HEK293T (cell line): Measurements from ENCODE around the gene AKT3.

Experiments used
- CTCF ChIA-PET: fragments of 350-600 bp; formaldehyde crosslinking; extraction: SDS; loops from one replicate; lab custom pipeline; 2021; ENCODE audit warnings: antibody characterized with exemption, inconsistent platforms; lab: Yijun Ruan, JAX
- POLR2A ChIA-PET: fragments of 350-600 bp; formaldehyde crosslinking; extraction: SDS; loops from one replicate; lab custom pipeline; 2020; ENCODE audit warnings: antibody characterized with exemption, inconsistent platforms; lab: Yijun Ruan, JAX
- DNase-seq: peaks from one replicate; pipeline ENCODE4 v3.0.0; 2012; ENCODE audit warnings: mixed read lengths; ENCODE audit errors: extremely low spot score
- ARNT ChIP-seq: fragments of 450-650 bp; IDR thresholded peaks from 2 replicates; pipeline ENCODE4 v1.6.1; 2017; ENCODE audit warnings: mild to moderate bottlenecking
- BHLHE40 ChIP-seq: fragments of 450-650 bp; IDR thresholded peaks from 2 replicates; pipeline ENCODE4 v1.6.1; 2016; ENCODE audit warnings: mild to moderate bottlenecking, moderate library complexity, borderline replicate concordance
- CTBP1 ChIP-seq: fragments of 450-650 bp; IDR thresholded peaks from 2 replicates; pipeline ENCODE4 v1.6.1; 2016; ENCODE audit warnings: borderline replicate concordance
- ELF4 ChIP-seq: fragments of 450-650 bp; IDR thresholded peaks from 2 replicates; pipeline ENCODE4 v1.6.1; 2017; ENCODE audit warnings: antibody characterized with exemption
- FOXA1 ChIP-seq: fragments of 450-650 bp; IDR thresholded peaks from 2 replicates; pipeline ENCODE4 v1.6.1; 2016; ENCODE audit warnings: mild to moderate bottlenecking
- FOXK2 ChIP-seq: fragments of 450-650 bp; IDR thresholded peaks from 2 replicates; pipeline ENCODE4 v1.6.1; 2016; ENCODE audit warnings: mild to moderate bottlenecking
- FOXM1 ChIP-seq: fragments of 450-650 bp; IDR thresholded peaks from 2 replicates; pipeline ENCODE4 v1.6.1; 2017; ENCODE audit warnings: mild to moderate bottlenecking, borderline replicate concordance
- HDGF ChIP-seq: fragments of 450-650 bp; IDR thresholded peaks from 2 replicates; pipeline ENCODE4 v1.6.1; 2017; ENCODE audit warnings: antibody characterized with exemption, borderline replicate concordance
- L3MBTL2 ChIP-seq: fragments of 450-650 bp; conservative IDR thresholded peaks from 2 replicates; pipeline ENCODE4 v1.6.1; 2016; ENCODE audit warnings: mild to moderate bottlenecking
- LEF1 ChIP-seq: fragments of 450-650 bp; IDR thresholded peaks from 2 replicates; pipeline ENCODE4 v1.6.1; 2017; ENCODE audit warnings: mild to moderate bottlenecking, borderline replicate concordance
- NFRKB ChIP-seq: fragments of 450-650 bp; IDR thresholded peaks from 2 replicates; pipeline ENCODE4 v1.6.1; 2016; ENCODE audit warnings: mild to moderate bottlenecking, moderate library complexity
- SP1 ChIP-seq: fragments of 450-650 bp; IDR thresholded peaks from 2 replicates; pipeline ENCODE4 v1.6.1; 2017
- SUZ12 ChIP-seq: fragments of 450-650 bp; IDR thresholded peaks from 2 replicates; pipeline ENCODE4 v1.6.1; 2016; ENCODE audit warnings: mild to moderate bottlenecking
- TARDBP ChIP-seq: fragments of 450-650 bp; IDR thresholded peaks from 2 replicates; pipeline ENCODE4 v1.6.1; 2016
- ZNF384 ChIP-seq: fragments of 450-650 bp; IDR thresholded peaks from 2 replicates; pipeline ENCODE4 v1.6.1; 2016
- TF ChIP-seq, protein P1 (sequence below): fragments of 450-650 bp; IDR thresholded peaks from 2 replicates; pipeline ENCODE4 v1.6.1; 2016

The AKT3 gene

GRCh38 chr1:243494741-243495431 lies 355.2 kb downstream of the AKT3 start:
- TF ChIP-seq FOXM1 = no peak
- TF ChIP-seq TARDBP = no peak
- TF ChIP-seq FOXK2 = no peak
- TF ChIP-seq LEF1 = no peak
- TF ChIP-seq SUZ12 = no peak
- no peak for TF ChIP-seq ELF4
- TF ChIP-seq ARNT = no peak
- TF ChIP-seq, protein P1, sequence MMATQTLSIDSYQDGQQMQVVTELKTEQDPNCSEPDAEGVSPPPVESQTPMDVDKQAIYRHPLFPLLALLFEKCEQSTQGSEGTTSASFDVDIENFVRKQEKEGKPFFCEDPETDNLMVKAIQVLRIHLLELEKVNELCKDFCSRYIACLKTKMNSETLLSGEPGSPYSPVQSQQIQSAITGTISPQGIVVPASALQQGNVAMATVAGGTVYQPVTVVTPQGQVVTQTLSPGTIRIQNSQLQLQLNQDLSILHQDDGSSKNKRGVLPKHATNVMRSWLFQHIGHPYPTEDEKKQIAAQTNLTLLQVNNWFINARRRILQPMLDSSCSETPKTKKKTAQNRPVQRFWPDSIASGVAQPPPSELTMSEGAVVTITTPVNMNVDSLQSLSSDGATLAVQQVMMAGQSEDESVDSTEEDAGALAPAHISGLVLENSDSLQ = no peak
- TF ChIP-seq L3MBTL2 = no peak
- TF ChIP-seq SP1 = no peak
- TF ChIP-seq HDGF = no peak
- no peak for TF ChIP-seq ZNF384
- no peak for TF ChIP-seq CTBP1
- TF ChIP-seq FOXA1 = no peak
- no peak for TF ChIP-seq NFRKB
- CTCF ChIA-PET = no interaction called here
- no peak for DNase-seq
- POLR2A ChIA-PET = no interaction called here

DNA sequence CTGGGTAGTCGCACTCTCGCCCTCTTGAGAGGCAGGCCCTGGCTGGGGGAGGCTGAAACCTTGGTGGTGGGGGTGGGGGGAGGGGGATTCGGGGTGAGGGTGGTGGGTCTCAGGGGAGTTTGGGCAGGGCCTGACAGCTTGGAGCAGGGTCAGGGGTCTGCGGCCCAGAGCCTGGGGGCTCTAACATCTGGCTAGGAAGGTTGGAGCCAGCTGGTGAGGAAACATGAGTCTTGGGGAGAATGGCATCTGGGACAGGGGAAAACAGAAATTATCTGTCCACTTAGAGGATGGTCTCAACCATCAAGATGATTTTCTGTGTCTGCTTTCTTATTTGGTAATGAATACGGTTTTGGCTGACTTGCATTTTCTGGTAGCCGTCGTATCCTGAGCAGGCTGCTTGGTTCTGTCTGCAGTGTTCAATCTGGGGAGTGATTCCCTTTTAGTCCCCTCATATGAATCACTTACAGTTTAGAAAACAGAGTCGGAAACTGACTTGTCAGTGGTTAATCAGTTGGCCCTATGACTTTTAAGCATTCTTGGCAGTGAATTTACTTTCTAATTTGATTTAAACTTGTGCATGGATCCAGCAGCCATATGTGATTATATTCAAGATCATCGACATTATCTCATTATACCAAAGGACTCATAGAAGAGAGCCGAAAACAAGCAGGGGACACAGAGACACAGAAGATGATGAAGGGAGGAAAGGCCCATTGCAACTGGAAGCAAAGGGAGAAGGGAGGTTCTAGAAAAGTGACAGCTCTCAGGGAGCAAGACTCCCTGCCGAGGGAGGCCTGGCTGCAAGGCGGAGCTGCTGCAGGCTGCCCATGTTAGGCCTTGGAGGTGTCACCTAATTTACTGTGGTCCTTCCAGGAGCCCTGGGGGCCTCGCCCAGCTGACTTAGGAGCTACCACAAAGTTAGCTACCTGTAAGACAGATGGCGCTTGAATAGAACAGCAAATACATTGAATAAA lies 356.6 kb downstream of the AKT3 start:
- POLR2A ChIA-PET = no interaction called here
- TF ChIP-seq LEF1 = no peak
- no peak for TF ChIP-seq SUZ12
- TF ChIP-seq SP1 = no peak
- no peak for TF ChIP-seq FOXM1
- TF ChIP-seq L3MBTL2 = no peak
- no peak for TF ChIP-seq ELF4
- TF ChIP-seq ZNF384 = no peak
- no peak for DNase-seq
- CTCF ChIA-PET = no interaction called here

DNA sequence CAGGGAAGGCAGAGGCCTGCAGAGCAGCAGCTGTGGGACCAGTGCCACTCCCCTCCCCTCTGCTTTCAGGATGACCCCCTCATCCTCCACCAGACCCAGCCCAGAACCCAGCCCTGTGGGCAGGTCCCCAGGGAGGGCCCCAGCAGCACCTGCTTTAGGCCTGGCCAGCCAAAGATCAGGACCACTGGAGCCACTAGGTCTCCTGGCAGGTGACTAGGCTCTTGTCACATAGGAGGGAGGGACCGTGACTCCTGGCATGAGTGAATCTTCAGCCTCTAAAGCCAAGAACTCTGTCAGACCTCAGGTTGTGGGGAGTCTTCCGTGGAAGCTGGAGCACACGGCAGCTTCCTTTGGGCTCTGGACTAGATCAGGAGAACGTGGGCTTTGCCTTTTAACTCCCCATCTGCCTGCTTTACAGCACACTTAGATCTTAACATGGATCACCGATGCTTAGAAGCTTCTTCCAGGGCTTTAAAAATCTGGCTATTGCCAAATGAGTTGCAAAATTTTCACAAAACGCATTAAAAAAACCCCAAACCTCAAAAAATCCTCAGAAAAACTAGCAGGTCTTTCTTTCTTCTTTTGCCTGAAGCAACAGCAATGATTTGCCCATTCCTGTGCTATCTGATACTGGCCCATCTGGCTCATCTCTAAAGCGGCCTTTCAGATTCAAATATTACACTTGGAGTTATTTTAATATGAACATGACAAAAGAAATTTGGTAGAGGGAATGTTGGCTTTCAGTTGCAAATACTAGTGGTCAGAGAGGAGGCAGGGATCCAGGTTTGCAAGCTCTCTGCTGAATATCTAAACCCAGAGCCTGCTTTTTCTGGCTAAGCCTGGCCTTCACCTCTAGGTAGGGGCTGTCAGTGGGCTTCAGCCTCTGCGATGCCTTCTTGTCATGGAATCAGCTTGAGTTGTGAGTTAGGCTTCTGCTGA lies 359.0 kb downstream of the AKT3 start:
- POLR2A ChIA-PET = no interaction called here
- CTCF ChIA-PET = no interaction called here
- DNase-seq = no peak
- TF ChIP-seq SP1 (no peak), ARNT (no peak), TARDBP (no peak), FOXM1 (no peak), L3MBTL2 (no peak), FOXA1 (no peak), BHLHE40 (no peak), FOXK2 (no peak), LEF1 (no peak), HDGF (no peak), NFRKB (no peak)
- TF ChIP-seq, protein P1 = no peak

DNA sequence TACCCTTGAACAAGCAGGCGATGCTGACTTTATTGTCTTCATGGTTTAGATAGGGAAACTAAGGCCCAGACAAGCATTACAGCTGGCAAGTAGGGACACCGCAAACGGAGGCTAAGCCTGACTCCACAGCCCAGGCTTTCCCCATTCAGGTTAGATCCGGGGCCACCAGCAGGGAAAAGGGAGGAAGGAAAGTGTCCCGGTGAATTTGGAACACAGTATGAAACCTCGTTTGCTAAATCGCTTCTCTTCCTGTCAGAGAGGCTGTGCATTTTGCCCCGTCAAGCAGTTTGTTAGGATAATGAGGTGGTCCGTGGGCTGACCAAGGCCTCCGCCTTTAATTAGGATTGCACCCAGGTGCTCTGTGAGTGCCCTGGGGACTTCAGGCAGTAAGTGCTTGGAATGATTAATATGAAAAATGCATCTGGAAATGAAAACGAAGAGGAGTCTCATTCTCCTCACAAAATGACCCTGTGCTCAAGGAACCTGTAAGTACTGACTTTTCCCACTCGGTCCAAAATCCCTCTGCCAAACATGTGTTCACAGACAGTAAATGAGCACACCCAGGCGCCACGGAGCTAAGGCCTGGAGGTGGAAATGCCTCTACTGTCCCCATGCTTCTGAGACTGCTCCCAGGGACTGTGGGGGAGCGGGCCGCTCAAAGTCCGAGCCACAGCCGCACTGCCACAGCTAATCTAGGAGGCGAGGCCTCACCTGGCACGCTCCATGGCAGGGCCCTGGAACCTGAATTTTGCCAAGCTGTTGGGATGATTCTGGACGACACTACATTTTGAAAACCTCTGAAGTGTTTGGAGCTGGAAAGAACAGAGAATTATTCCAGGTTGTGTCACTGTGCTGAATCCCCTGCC lies 360.1 kb downstream of the AKT3 start:
- TF ChIP-seq ARNT (no peak), FOXK2 (no peak), NFRKB (no peak), SUZ12 (no peak), CTBP1 (no peak), FOXA1 (no peak), FOXM1 (no peak)
- no peak for DNase-seq
- POLR2A ChIA-PET = no interaction called here
- CTCF ChIA-PET = no interaction called here

DNA sequence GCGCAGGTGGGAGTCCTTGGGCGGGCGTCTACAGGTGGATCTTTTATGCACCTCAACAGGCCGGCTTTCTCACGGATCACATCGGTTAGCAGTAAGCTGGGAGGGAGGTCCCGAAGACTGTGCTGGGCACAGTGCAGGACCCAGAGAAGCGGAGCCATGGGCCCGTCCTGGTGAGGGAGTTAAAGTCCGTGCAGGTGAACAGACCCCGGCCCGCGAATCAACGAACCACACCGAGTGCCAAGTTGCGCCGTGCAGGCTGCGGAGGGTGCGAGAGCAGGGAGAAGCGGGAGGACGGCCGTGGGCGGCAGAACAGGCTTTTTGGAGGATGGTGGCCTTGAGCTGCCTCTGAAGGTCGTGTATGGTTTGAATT lies 360.9 kb downstream of the AKT3 start:
- CTCF ChIA-PET = no interaction called here

More for the DNA sequence above, 360.9 kb downstream of the AKT3 start:
- TF ChIP-seq, protein P1 = no peak
- TF ChIP-seq NFRKB (no peak), ZNF384 (no peak)
- no peak for DNase-seq
- POLR2A ChIA-PET = no interaction called here
